GM23248 (cell line): ENCODE measurements around the gene POMT2.

ENCODE experiments used
- EZH2 ChIP-seq: fragments of 200-600 bp; sonication (generic); IDR thresholded peaks from 2 replicates; pipeline ENCODE4 v1.6.1; 2018; ENCODE audit warnings: antibody characterized with exemption, mild to moderate bottlenecking; ENCODE audit not compliant: insufficient read depth, poor library complexity, severe bottlenecking
- EZH2phosphoT487 ChIP-seq: fragments of 200-600 bp; sonication (generic); IDR thresholded peaks from 2 replicates; pipeline ENCODE4 v1.6.1; 2018; ENCODE audit warnings: antibody characterized with exemption, moderate library complexity, mild to moderate bottlenecking, low read depth; ENCODE audit not compliant: insufficient read depth

- TF ChIP-seq EZH2, result no peak
- no peak for TF ChIP-seq EZH2phosphoT487
Measured at GRCh38 chr14:77323571-77323970, 2.9 kb upstream of the POMT2 start.
